ENCODE data around the gene LRRC8E.
"Not testable (repeated sequence)": the region's sequence is repeated elsewhere in the genome, so short reads cannot be mapped to it uniquely, and the experiment has no call there.

Gene LRRC8E

GRCh38 chr19:7908742-7909461 lies 20.6 kb downstream of the LRRC8E start:
- DNase-seq (ENCODE audit: low read depth, low spot score), result no peak

- DNase-seq (ENCODE audit: low read depth, low spot score), result no peak
These were observed 21.3 kb downstream of the LRRC8E start for GRCh38 chr19:7909471-7910067.

- DNase-seq (ENCODE audit: low read depth, low spot score), result no peak
These were observed 22.2 kb downstream of the LRRC8E start for GRCh38 chr19:7910321-7911161.

GRCh38 chr19:7911508-7912143 lies 23.3 kb downstream of the LRRC8E start:
- no peak for DNase-seq (ENCODE audit: low read depth, low spot score)

GRCh38 chr19:7912144-7912696 lies 23.9 kb downstream of the LRRC8E start:
- DNase-seq (ENCODE audit: low read depth, low spot score), result no peak

GRCh38 chr19:7912697-7913564 lies 24.6 kb downstream of the LRRC8E start:
- DNase-seq (ENCODE audit: low read depth, low spot score), result no peak

GRCh38 chr19:7913652-7914051 lies 25.3 kb downstream of the LRRC8E start:
- DNase-seq (ENCODE audit: low read depth, low spot score), result no peak

- no peak for DNase-seq (ENCODE audit: low read depth, low spot score)
These were observed 25.8 kb downstream of the LRRC8E start for GRCh38 chr19:7914099-7914498.

GRCh38 chr19:7914598-7915045 lies 26.3 kb downstream of the LRRC8E start, which contains the start of gene TGFBR3L:
Gene TGFBR3L, plus strand, starts transcription at chr19:7914830.
- DNase-seq (ENCODE audit: low read depth, low spot score), result no peak

GRCh38 chr19:7915250-7916102 lies 27.2 kb downstream of the LRRC8E start:
- no peak for DNase-seq (ENCODE audit: low read depth, low spot score)

GRCh38 chr19:7916103-7916954 lies 28.0 kb downstream of the LRRC8E start:
- no peak for DNase-seq (ENCODE audit: low read depth, low spot score)

- DNase-seq (ENCODE audit: low read depth, low spot score), result no peak
These were observed 28.6 kb downstream of the LRRC8E start for GRCh38 chr19:7916955-7917266.

GRCh38 chr19:7917267-7918061 lies 29.2 kb downstream of the LRRC8E start:
- DNase-seq (ENCODE audit: low read depth, low spot score), result no peak

GRCh38 chr19:7918062-7918614 lies 29.8 kb downstream of the LRRC8E start:
- DNase-seq (ENCODE audit: low read depth, low spot score), result not testable (repeated sequence)

- no peak for DNase-seq (ENCODE audit: low read depth, low spot score)
These were observed 30.5 kb downstream of the LRRC8E start for GRCh38 chr19:7918615-7919421.

- peak; percentile 91 for DNase-seq (ENCODE audit: low read depth, low spot score)
These were observed 31.6 kb downstream of the LRRC8E start, which contains the start of gene SNAPC2 for GRCh38 chr19:7919610-7920518. Gene SNAPC2, plus strand, starts transcription at chr19:7920338. Its CDS starts 29 bp downstream, at chr19:7920367.
